Stimulated activated CD4-positive, alpha-beta T cell treated with anti-CD3 and anti-CD28 coated beads, Interleukin-4, amount 100 ng/mL, for 24 hours (primary cell): ENCODE measurements around the gene LARP1.
"Not testable (repeated sequence)": the region's sequence is repeated elsewhere in the genome, so short reads cannot be mapped to it uniquely, and the experiment has no call there.

Experiments
- DNase-seq: peaks from one replicate; pipeline ENCODE4 v3.0.0-alpha.2; 2020

The LARP1 gene

DNA sequence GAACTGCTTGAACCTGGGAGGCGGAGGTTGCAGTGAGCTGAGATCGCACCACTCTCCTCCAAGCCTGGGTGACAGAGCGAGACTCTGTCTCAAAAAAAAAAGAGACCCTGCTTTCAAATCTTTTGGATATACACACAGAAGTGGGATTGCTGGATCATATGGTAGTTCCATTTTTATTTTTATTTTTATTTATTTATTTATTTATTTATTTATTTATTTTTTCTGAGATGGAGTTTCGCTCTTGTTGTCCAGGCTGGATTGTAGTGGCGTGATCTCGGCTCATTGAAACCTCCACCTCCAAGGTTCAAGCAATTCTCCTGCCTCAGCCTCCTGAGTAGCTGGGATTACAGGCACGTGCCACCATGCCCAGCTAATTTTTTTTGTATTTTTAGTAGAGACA is 19.8 kb upstream of the LARP1 start:
- not testable (repeated sequence) for DNase-seq

DNA sequence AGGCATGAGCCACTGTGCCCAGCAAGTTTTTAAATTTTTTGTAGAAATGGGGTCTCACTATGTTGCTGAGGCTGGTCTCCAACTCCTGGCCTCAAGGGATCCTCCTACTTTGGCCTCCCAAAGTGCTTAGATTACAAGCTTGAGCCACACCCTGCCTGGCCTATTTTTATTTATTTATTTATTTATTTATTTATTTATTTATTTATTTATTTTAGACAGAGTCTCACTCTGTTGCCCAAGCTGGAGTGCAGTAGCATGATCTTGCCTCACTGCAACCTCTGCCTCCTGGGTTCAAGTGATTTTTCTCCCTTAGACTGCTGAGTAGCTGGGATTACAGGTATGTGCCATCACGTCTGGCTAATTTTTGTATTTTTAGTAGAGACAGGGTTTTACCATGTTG is 18.8 kb upstream of the LARP1 start:
- DNase-seq: not testable (repeated sequence)

DNA sequence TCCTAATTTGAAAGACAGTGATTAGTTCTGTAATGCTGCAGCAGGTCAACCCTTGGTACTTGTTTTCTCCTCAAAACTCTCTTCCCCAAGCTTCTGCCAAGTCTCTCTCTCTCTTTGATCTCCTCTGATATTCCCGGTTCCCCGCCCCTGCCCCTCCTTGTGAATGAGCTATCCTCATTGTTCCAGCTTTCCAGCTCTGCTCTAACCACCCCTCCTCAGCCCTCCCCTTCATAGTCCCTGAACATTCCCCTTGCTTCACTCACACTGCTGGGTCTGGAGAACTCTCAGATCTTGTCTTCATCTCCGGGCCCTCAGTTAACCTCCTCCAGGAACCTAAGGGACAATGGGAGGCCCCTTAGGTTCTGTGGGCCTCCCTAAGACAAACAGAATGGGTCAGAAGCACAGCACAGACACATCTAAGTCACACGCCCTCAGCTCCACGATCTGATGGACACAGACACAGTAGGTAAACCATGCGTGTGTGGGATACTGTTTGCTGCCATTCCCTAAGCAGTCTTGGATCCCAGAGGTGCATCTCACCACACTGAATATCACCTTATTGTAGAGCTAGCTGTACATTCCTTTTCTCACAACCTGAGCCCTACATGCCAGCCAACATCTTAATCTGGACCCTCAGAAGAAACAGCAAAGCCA is 17.4 kb upstream of the LARP1 start:
- no peak for DNase-seq

DNA sequence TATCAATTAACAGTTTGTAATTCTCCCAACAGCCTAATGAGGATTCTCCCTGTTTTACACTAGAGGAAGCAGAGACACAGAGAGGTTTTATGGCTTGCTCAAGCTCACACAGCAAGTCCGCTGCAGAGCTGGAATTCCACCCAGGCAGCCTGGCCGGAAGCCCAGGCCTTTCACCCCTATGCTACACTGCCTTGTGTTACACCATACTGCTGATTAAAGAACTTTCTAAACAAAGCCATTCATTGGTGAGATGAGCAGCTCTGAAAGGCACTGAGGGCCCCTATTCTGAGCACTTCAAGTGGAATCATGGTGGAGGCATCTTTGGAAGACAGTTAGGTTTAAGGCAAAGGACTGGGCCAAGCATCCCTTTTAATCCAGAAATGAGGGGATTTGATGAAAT is 14.7 kb upstream of the LARP1 start:
- no peak for DNase-seq

DNA sequence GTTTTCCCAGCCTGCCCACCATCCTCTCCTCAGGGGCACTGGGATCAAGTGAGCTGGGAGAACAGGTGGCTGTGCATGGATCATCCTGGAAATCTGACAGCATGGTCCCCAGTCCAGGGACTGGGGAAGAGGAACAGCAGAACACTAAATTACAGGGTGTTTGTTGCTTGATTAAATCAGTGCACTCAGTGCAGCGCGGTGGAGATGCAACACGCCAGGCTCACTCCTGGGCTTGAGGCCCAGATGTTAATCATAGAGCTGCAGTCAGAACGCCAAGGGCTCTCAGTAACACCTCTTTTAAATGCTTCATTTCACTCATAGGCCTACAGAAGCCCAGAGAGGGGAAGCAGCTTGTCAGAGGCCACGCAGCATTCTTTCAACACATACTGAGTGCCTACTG is 14.2 kb upstream of the LARP1 start:
- DNase-seq: no peak

DNA sequence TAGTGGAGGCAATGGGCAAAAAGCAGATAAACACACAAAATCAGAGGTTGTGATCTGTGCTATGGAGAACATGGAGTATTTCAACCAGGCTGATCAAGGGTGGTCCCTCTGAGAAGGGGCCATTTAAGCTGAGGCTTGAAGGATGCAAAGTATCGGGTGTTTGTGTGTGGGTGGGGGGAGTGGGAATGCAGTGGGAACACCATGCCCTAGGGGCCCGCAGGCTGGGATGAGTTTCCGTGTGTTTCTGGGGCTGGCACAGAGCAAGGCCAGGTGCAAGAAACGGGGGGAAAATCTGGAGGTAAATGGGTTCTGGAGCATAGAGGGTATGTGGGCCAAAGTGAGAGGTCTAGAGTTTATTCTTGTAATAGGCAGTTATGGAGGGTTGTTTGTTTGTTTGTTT is 13.8 kb upstream of the LARP1 start:
- no peak for DNase-seq

DNA sequence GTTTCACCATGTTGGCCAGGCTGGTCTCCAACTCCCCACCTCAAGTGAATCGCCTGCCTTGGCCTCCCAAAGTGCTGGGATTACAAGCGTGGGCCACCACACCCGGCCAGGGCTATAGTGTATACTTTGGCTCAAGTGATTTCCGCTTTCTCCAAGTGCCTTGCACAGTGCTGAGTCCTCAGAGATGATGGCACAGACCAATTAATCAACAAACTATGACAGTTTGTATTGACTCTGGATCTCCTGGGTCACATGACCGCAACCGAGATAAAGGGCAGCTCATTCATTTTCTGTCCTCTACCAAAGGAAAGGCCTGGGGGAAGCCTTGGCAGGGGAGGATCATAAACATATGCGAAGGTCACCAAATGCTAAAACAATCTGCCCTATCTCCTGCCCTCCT is 11.4 kb upstream of the LARP1 start:
- no peak for DNase-seq

DNA sequence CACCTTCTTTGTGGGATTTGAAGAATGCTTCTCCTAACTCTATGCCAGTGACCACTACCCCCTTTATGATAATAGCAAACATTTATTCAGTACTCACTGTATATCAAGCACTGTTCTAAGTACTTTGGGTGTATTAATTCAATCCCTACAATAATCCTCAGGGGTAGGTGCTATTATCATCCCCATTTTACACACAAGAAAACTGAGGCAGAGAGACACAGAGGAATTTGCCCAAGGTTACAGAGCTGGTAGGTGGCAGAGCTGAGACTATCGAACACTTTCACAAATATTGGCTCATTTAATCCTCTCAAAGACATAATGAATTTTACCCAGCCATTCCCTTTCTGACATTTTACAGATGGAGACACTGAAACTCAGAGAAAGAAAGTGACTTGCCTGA is 9.8 kb upstream of the LARP1 start:
- DNase-seq: no peak

DNA sequence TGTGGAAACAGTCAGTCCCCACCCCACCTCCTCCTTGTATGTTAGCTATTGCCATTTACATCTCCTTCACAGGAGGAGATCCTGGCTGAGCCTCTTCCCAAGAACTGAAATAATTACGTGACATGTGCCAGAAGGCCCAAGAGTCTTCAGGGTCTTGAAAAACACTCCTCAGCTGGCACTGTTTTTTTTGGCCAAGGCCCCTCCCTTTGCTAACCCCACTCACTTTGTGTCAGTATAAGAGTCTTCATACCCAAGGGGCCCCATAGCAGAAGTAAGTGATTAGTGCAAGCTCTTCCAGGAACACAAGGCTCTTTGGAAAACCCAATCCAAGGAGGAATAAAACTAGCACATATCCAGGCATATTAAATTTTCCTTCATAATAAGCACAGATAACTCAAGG is 5.7 kb upstream of the LARP1 start:
- no peak for DNase-seq

DNA sequence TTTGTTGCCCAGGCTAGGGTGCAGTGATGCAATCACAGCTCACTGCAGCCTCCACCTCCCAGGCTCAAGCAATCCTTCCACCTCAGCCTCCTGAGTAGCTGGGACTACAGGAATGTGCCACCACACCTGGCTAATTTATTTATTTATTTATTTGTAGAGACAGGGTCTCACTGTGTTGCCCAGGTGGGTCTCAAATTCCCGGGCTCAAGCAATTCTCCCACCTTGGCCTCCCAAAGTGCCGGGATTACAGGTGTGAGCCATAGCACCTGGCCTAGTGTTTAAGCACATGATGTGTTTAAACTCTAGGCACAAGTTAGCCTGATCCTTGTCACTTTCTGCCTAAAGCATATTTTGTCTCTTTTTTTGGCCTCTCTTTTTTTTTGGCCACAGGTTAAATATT is 4.5 kb upstream of the LARP1 start:
- not testable (repeated sequence) for DNase-seq

DNA sequence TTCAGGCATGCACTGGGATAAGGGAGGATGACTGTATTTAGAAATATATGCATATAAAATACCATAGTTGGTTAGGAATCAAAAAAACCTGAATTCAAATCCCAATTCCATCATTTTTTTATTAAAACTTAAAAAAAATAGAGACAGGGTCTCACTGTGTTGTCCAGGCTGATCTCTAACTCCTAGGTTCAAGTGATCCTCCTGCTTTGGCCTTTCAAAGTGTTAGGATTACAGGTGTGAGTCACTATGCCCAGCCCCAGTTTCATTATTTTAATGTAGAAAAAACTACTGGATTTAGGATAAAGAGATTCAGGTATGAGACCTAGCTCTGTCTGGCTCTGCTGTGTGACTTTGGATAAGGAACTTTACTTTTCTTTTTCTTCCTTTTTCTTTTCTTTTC is 3.3 kb upstream of the LARP1 start:
- no peak for DNase-seq

DNA sequence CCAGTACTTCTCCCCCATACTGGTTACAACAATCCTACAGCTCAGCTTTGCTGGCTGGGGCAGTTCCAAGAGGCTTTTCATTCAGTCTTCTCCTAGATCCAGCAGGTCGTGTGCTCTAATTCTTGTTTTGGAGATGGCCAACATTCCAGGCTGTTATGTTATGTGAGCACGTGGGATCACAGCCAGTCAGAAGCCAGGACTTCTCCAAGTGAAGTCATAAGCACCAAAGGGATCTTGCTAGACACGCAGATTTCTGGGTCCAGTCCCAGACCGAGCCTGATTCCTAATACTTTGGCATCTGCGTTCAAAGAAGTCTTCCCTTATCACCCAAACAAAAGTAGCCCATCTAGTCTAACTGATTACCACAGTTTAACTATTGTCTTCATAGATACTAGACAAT is 1.4 kb upstream of the LARP1 start:
- no peak for DNase-seq

DNA sequence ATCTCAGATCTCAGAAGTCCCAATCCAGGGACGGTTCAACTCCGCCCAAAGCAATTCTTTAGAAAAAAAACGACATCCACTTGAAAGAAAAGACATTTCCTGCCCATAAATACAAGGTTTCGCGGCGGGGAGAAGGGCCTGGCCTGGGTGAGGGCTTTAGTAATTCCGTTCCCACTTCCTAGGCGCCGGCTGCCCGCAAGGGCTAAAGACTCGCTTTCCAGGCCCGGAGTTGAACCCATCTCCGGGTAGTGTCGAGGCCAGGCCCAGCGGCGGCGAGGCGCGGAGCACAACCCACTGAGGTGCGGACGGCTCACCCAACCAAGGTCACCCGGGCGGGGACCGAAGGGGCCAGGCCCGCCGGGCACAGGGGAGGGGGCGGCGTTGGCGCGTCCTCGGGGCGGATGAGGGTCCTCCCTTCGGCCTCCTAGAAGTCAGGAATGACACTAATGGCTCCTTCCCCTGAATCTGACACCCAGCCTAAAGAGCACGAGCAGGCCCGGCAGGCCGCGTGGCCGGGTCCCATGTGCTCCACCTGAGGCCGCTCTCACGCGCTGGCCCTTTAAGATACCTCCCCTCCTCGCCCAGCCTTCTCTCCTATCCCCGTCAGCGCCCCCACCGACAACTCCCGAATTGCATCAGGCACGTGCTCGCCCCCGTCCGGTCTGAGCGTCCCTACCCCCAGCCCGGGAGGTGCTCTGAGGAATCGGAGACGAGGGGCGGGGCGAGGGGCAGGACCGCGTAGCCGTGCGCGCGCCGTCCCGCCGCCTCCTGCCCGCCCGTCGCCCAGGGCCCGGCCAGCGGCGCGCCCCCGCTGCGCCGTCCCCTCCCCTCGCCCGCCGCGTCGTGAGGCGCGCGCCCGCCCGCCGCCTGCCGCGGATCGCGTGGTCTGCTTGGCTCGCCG is 467 bp upstream of the LARP1 start:
- DNase-seq: peak; percentile 100

DNA sequence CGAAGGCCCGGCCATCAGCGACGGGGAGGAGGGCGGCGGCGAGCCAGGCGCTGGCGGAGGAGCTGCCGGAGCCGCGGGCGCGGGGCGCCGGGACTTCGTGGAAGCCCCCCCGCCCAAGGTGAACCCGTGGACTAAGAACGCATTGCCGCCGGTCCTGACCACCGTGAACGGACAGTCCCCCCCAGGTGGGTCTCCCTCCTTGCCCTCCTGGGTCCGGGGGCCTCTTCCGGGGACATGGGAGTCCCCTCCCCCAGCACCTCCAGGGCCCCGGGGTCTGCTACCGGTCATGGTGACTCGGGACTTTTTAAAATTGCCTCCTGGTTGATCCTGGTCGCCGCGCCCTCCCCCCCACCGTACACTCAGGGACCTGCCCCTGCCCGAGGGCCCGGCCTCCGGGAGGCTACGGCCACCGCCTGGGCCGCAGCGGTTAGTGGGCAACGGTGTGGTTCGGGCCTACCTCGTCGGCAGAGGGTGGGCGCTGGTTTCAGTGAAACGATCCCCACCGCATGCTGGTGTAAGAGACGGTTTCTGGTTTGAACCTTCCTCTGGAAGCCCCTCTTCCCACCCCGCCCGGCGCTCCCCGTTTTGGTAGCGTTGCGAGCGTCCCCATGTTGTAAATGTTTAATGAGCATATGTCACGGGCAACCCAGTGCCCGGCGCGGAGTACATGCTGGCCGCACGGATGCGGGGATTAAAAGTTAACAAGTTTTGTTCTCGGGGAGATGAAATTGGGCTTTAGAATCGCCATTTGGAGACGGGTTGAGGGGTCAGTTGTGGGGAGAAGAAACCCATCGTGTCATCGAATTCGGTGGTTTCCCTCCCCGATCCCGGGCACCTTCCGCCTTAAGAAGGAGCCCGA is 1.1 kb downstream of the LARP1 start:
- peak; percentile 33 for DNase-seq

DNA sequence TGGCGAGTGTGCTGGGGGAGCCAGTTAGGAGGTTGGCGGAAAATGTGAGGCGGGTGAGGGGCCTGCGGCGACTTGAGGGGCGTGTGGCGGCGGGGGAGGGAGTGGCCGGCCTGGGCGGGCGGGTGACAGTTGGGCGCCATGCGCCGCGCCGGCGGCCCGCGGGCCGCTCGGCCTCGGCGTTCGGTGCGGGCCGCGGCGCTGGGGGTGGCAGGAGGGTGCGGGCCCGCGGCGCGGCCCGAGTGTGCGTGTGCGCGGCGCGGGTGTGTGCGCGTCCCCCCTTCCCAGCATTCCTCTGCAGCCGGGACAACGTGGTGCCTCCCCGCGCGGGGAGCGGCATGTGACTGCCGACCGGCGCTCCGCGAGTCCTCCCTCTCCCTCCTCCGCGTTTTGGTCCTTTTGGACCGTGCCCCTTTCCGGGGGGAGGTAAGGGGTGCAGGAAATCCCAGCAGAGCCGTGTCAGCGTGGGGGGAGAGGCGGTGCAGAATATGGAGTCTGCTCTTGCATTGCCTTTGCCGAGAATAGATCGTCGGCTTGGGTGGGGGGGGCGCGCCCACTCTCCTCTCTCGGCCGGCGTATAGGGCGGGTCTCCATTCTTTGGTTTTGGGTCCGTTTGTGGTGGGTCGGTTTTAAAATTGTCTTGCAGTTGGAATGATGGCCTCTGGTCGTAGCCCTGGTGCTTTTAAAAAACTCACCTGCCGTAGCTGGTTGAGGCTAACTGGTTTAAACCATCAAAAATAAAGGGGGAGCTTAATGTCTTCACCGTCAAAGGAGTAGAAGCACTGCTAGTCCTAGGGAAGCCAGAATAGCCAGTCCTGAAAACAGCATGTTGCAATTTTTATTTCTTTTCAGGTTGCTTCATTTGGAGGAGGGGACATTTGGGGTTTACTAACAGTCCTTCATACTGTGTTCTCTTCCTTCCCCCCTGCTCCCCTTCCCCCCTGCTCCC is 2.0 kb downstream of the LARP1 start:
- DNase-seq: peak; percentile 62

DNA sequence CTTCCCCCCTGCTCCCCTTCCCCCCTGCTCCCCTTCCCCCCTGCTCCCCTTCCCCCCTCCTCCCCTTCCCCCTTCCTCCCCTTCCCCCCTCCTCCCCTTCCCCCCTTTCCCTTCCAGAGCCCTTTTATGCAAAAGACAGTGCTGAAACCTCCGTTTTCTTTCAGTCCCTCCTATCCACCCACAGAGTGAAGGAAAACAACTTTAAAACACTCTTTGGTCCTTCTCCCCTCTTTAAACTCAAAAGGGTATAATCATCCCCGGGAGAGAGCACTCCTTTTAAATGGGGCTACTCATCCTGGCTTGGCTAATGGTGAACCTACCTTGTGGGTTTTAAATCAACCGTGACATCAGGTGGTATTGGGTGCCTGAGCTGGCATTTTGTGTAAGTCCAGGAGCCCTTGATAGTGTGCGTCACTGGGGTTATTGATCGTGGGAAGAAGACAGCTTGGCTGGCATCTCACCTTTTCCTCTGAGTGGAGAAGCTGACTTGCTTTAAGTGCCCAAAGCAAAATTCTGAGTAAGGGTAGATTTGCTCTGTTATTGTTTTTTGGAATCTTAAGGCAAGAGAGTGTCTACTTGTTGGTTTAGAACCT is 2.7 kb downstream of the LARP1 start:
- peak; percentile 65 for DNase-seq

DNA sequence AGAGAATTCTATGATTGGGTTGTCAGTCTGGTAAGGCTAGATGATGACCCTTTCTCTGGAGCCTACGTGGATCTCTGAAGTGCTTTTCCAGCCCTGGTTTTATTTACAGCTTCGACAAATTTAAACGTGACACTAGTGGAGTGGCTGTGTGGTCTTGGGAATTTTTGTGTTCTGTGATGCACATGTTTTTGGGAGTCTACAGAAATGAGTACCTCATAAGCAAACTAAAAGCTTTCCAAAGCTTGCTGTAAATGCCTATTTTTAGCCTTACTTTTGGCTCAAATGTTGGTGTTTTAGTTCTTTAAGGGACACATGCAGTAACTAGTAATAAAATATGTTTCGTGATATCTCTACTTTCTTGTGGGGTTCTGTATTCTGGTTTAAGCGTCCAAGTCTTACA is 3.3 kb downstream of the LARP1 start:
- DNase-seq: no peak

DNA sequence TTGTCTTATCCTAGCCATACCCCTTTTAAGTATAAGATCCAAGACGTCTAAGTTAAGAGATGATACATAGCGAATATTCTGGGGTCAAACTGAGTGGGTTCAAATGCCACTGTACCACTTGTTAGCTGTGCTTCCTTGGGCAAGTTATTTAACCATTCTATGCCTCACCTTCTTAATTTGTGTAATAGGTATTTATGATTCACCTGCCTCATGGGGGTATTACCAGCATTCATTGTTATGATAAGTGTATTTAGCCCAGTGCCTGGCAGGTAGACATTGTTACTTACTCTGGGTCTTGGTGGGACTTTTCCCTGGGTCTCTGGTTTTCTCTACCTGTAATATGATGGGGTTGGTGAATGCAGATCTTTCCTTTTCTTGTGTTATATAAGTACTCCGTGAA is 3.8 kb downstream of the LARP1 start:
- DNase-seq: no peak

DNA sequence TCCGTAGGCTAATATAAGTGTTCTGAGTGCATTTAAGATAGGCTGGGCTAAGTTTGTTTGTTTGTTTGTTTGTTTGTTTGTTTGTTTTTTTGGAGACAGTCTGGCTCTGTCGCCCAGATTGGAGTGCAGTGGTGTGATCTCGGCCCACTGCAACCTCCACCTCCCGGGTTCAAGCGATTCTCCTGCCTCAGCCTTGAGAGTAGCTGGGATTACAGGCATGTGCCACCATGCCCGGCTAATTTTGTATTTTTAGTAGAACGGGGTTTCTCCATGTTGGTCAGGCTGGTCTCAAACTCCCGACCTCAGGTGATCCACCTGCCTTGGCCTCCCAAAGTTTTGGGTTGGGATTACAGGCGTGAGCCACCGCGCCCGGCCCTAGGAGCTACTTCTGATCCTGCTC is 4.7 kb downstream of the LARP1 start:
- not testable (repeated sequence) for DNase-seq

DNA sequence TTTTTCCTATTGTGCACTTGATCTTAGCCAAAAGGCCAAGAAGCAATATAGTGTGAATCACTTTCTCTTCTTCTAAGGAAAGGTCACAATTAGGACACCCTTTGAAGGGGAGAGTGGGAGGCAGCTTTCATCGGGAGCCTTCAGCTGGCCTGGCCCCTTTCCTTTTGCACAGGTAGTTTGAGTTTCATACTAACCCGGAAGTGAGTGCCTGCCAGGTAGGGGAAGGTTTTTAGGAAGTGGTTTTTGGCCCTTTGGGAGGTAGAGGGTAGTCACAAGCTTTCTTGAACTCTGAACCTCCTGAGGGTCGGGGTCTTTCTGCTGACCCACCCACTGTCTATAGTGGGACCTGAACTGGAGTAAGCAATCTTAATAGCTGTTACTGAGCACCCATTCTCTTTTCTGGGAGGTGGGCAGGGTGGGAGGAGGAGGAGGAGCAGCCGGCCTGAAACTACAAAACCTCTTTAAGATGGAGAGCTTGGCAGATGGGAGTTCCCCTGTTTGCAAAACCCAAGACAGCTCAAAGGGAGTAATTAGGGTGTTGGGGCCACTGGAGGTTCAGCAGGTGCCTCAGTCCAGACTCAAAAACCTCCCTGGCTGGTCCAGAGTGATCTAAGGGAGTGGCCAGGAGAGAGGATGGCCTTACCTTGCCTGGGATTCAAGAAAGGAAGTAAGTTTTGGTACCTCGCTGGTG is 6.0 kb downstream of the LARP1 start:
- DNase-seq: no peak

DNA sequence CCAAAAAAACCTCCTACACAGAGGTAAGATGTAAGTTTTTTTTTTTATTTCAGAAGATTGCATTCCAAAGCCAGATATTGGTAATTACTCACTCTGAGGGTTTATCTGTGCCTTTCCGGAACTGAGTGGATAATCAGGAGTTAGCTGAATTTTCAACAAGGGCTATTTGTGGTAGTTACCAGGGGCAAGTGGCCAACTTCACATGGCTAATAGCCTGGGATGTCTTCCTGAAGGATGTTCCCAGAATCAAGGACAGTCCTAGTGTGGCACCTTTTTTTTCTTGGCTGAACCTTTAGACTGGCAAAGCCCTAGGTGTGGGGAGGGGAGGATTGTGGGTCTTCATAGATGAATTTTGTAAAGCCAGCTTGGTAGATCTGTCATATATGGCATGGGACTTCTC is 7.1 kb downstream of the LARP1 start:
- DNase-seq: no peak
